ENCODE results near the gene KREMEN2.
"Not testable (repeated sequence)": the region's sequence is repeated elsewhere in the genome, so short reads cannot be mapped to it uniquely, and the experiment has no call there.

The KREMEN2 gene

DNA sequence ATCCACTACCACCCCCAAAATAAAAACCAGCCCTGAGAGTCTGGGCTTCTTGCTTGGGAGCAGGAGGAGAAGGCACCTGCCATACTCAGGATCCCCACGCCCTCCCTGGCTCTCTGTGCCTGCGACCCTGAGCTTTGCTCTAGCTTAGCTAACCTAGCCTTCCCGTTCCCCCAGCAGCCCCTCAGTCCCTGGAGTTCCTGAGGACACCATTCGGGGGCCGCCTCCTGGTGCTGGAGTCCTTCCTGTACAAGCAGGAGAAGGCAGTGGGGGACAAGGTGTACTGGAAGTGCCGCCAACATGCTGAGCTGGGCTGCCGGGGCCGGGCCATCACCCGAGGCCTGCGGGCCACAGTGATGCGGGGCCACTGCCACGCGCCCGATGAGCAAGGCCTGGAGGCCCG lies 33.8 kb upstream of the KREMEN2 start:
- H3K27ac ChIP-seq (ENCODE audit: low read length), result no peak overlapping the region
- TF ChIP-seq, protein P1, sequence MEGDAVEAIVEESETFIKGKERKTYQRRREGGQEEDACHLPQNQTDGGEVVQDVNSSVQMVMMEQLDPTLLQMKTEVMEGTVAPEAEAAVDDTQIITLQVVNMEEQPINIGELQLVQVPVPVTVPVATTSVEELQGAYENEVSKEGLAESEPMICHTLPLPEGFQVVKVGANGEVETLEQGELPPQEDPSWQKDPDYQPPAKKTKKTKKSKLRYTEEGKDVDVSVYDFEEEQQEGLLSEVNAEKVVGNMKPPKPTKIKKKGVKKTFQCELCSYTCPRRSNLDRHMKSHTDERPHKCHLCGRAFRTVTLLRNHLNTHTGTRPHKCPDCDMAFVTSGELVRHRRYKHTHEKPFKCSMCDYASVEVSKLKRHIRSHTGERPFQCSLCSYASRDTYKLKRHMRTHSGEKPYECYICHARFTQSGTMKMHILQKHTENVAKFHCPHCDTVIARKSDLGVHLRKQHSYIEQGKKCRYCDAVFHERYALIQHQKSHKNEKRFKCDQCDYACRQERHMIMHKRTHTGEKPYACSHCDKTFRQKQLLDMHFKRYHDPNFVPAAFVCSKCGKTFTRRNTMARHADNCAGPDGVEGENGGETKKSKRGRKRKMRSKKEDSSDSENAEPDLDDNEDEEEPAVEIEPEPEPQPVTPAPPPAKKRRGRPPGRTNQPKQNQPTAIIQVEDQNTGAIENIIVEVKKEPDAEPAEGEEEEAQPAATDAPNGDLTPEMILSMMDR (IDR thresholded peaks at IDR 0.05; ENCODE audit: low read depth, low read length), result no peak
- TF ChIP-seq EZH2phosphoT487 (IDR thresholded peaks at IDR 0.05; ENCODE audit: low read depth), result no peak
- no peaks in the 10 kb centered on the region for H4K20me1 ChIP-seq (ENCODE audit: insufficient read depth, low read length)
- no peaks in the 10 kb centered on the region for H3K36me3 ChIP-seq (replicated peaks; ENCODE audit: low read depth, low read length)
- H3K9me3 ChIP-seq (ENCODE audit: insufficient read depth, low read length), result no peaks in the 10 kb centered on the region
- no peak overlapping the region for H3K4me3 ChIP-seq (ENCODE audit: low read length)
- H3K4me2 ChIP-seq (ENCODE audit: low read length), result no peak overlapping the region
- H2AFZ ChIP-seq (ENCODE audit: low read depth, low read length), result no peak overlapping the region
- no peaks in the 10 kb centered on the region for H3K79me2 ChIP-seq (ENCODE audit: low read length)
- no peak overlapping the region for H3K9ac ChIP-seq (ENCODE audit: low read length)
- peaks cover 10% of the 10 kb centered on the region for H3K4me1 ChIP-seq (ENCODE audit: low read length)
- no peaks in the 10 kb centered on the region for H3K27me3 ChIP-seq (ENCODE audit: low read depth, low read length)

DNA sequence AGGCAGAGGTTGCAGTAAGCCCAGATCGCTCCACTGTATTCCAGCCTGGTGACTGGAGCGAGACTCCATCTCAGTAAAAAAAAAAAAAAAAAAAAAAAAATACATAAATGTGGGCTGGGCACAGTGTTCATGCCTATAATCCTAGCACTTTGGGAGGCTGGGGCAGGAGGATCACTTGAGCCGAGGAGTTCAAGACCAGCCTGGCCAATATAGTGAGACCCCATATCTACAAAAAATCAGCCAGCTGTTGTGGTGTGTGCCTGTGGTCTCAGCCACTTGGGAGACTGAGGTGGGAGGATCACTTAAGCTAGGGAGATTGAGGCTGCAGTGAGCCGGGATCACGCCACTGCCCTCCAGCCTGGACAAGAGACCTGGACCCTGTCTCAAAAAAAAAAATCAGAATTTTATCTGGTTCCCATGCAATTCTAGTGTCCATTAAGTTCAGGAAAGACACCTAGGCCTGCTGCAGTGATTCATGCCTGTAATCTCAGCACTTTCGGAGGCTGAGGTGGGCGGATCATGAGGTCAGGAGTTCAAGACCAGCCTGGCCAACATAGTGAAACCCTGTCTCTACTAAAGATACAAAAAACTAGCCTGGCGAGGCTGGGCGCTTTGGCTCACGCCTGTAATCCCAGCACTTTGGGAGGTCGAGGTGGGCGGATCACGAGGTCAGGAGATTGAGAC lies 32.7 kb upstream of the KREMEN2 start:
- not testable (repeated sequence) for H3K9ac ChIP-seq (ENCODE audit: low read length); H3K4me1 ChIP-seq (ENCODE audit: low read length); H3K79me2 ChIP-seq (ENCODE audit: low read length); H3K27me3 ChIP-seq (ENCODE audit: low read depth, low read length); H3K27ac ChIP-seq (ENCODE audit: low read length); H3K4me3 ChIP-seq (ENCODE audit: low read length); H4K20me1 ChIP-seq (ENCODE audit: insufficient read depth, low read length); H3K4me2 ChIP-seq (ENCODE audit: low read length); H3K36me3 ChIP-seq (replicated peaks; ENCODE audit: low read depth, low read length); H2AFZ ChIP-seq (ENCODE audit: low read depth, low read length); H3K9me3 ChIP-seq (ENCODE audit: insufficient read depth, low read length)

DNA sequence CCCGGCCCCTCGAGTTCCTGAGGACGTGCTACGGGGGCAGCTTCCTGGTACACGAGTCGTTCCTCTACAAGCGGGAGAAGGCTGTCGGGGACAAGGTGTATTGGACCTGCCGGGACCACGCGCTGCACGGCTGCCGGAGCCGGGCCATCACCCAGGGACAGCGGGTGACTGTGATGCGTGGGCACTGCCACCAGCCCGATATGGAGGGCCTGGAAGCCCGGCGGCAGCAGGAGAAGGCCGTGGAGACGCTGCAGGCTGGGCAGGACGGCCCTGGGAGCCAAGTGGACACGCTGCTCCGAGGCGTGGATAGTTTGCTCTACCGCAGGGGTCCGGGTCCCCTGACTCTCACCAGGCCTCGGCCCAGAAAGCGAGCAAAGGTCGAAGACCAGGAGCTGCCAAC lies 30.9 kb upstream of the KREMEN2 start:
- Histone ChIP-seq H3K79me2 (ENCODE audit: low read length) (no peaks in the 10 kb centered on the region), H4K20me1 (ENCODE audit: insufficient read depth, low read length) (no peaks in the 10 kb centered on the region), H3K4me2 (ENCODE audit: low read length) (no peak overlapping the region), H3K9ac (ENCODE audit: low read length) (no peak overlapping the region), H3K4me1 (ENCODE audit: low read length) (no peaks in the 10 kb centered on the region), H3K27me3 (ENCODE audit: low read depth, low read length) (no peaks in the 10 kb centered on the region), H3K36me3 (replicated peaks; ENCODE audit: low read depth, low read length) (no peaks in the 10 kb centered on the region), H2AFZ (ENCODE audit: low read depth, low read length) (no peak overlapping the region), H3K4me3 (ENCODE audit: low read length) (no peak overlapping the region), H3K9me3 (ENCODE audit: insufficient read depth, low read length) (no peaks in the 10 kb centered on the region), H3K27ac (ENCODE audit: low read length) (no peak overlapping the region)
- TF ChIP-seq EZH2phosphoT487 (IDR thresholded peaks at IDR 0.05; ENCODE audit: low read depth), result no peak
- TF ChIP-seq, protein P1 (IDR thresholded peaks at IDR 0.05; ENCODE audit: low read depth, low read length), result no peak

DNA sequence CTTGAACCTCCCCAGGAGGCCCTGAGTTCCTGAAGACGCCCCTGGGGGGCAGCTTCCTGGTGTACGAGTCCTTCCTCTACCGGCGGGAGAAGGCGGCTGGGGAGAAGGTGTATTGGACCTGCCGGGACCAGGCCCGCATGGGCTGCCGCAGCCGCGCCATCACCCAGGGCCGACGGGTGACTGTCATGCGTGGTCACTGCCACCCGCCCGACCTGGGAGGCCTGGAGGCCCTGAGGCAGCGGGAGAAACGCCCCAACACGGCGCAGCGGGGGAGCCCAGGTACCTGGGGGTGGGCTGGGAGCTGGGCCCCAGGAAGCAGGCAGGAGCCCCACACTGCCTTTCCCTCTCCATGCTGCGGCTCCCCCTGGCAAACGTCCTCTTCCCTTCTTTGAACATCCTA lies 30.4 kb upstream of the KREMEN2 start:
- H3K27me3 ChIP-seq (ENCODE audit: low read depth, low read length), result no peaks in the 10 kb centered on the region
- H3K4me3 ChIP-seq (ENCODE audit: low read length), result no peak overlapping the region
- TF ChIP-seq, protein P1 (IDR thresholded peaks at IDR 0.05; ENCODE audit: low read depth, low read length), result no peak
- TF ChIP-seq EZH2phosphoT487 (IDR thresholded peaks at IDR 0.05; ENCODE audit: low read depth), result no peak
- no peaks in the 10 kb centered on the region for H3K4me1 ChIP-seq (ENCODE audit: low read length)
- H3K9me3 ChIP-seq (ENCODE audit: insufficient read depth, low read length), result no peaks in the 10 kb centered on the region
- no peaks in the 10 kb centered on the region for H3K36me3 ChIP-seq (replicated peaks; ENCODE audit: low read depth, low read length)
- no peak overlapping the region for H2AFZ ChIP-seq (ENCODE audit: low read depth, low read length)
- no peak overlapping the region for H3K9ac ChIP-seq (ENCODE audit: low read length)
- no peaks in the 10 kb centered on the region for H3K79me2 ChIP-seq (ENCODE audit: low read length)
- no peak overlapping the region for H3K4me2 ChIP-seq (ENCODE audit: low read length)
- H4K20me1 ChIP-seq (ENCODE audit: insufficient read depth, low read length), result no peaks in the 10 kb centered on the region
- H3K27ac ChIP-seq (ENCODE audit: low read length), result no peak overlapping the region
